Neuronal stem cell (in vitro differentiated cells): ENCODE measurements around the gene SLC10A7.
A peak's percentile ranks its signal among the peaks of the same experiment; 100 is the strongest.
"Not testable (repeated sequence)": the region's sequence is repeated elsewhere in the genome, so short reads cannot be mapped to it uniquely, and the experiment has no call there.

ENCODE experiments used
- DNase-seq: peaks from one replicate; pipeline ENCODE4 v3.0.0-alpha.2; 2013; ENCODE audit warnings: low spot score
- H2AFZ ChIP-seq: one replicate; pipeline ENCODE4 v1.6.1; 2013; ENCODE audit warnings: mild to moderate bottlenecking, low read length, inconsistent platforms
- H2AK5ac ChIP-seq: 2 replicates; pipeline ENCODE4 v1.6.1; 2013; ENCODE audit warnings: low read depth, mild to moderate bottlenecking, inconsistent platforms, low read length, moderate library complexity, mixed read lengths
- H2BK120ac ChIP-seq: 2 replicates; pipeline ENCODE4 v1.6.1; 2013; ENCODE audit warnings: low read depth, mild to moderate bottlenecking, inconsistent platforms, low read length, moderate library complexity, mixed read lengths
- H2BK12ac ChIP-seq: one replicate; pipeline ENCODE4 v1.6.1; 2013; ENCODE audit warnings: low read length, inconsistent platforms
- H2BK15ac ChIP-seq: 2 replicates; pipeline ENCODE4 v1.6.1; 2013; ENCODE audit warnings: mild to moderate bottlenecking, low read length, inconsistent platforms, mixed read lengths
- H2BK5ac ChIP-seq: one replicate; pipeline ENCODE4 v1.6.1; 2013; ENCODE audit warnings: inconsistent platforms, mild to moderate bottlenecking, low read length, moderate library complexity
- H3K14ac ChIP-seq: one replicate; pipeline ENCODE4 v1.6.1; 2013; ENCODE audit warnings: low read length, inconsistent platforms
- H3K18ac ChIP-seq: 2 replicates; pipeline ENCODE4 v1.6.1; 2013; ENCODE audit warnings: low read length, inconsistent platforms
- H3K23ac ChIP-seq: 2 replicates; pipeline ENCODE4 v1.6.1; 2013; ENCODE audit warnings: low read depth, mild to moderate bottlenecking, mixed read lengths, low read length, inconsistent platforms; ENCODE audit not compliant: poor library complexity
- H3K27ac ChIP-seq: replicated peaks from 3 replicates; pipeline ENCODE4 v1.5.1; 2013; ENCODE audit warnings: low read length, inconsistent platforms
- H3K27me3 ChIP-seq, 3 experiments: 2 replicates each; pipeline ENCODE4 v1.6.1; 2013; ENCODE audit warnings: low read length in 3 of 3, mild to moderate bottlenecking in 2 of 3, inconsistent platforms in 1 of 3, low read depth in 1 of 3, mixed read lengths in 1 of 3, moderate library complexity in 1 of 3; ENCODE audit not compliant: control insufficient read depth in 3 of 3, insufficient read depth in 3 of 3
- H3K36me3 ChIP-seq, 2 donors: replicated peaks in 1 of 2; 2 replicates each; pipeline ENCODE4 v1.6.1; 2013; ENCODE audit warnings: low read length in 2 of 2; ENCODE audit not compliant: control insufficient read depth in 2 of 2, insufficient read depth in 2 of 2
- H3K4ac ChIP-seq: 2 replicates; pipeline ENCODE4 v1.6.1; 2013; ENCODE audit warnings: inconsistent platforms, mild to moderate bottlenecking, low read length, moderate library complexity
- H3K4me1 ChIP-seq, 2 donors: 1 replicate in 1 of 2; 2 replicates in 1 of 2; pipeline ENCODE4 v1.6.1; 2013; ENCODE audit warnings: low read length in 2 of 2, low read depth in 1 of 2; ENCODE audit not compliant: control insufficient read depth in 2 of 2, insufficient read depth in 1 of 2
- H3K4me2 ChIP-seq: one replicate; pipeline ENCODE4 v1.6.1; 2013; ENCODE audit warnings: mild to moderate bottlenecking, low read length, inconsistent platforms; ENCODE audit not compliant: insufficient read depth, poor library complexity, severe bottlenecking
- H3K4me3 ChIP-seq, 2 donors: 2 replicates each; pipeline ENCODE4 v1.5.1; 2013; ENCODE audit warnings: low read length in 2 of 2, mild to moderate bottlenecking in 2 of 2, inconsistent platforms in 1 of 2, moderate library complexity in 1 of 2
- H3K79me1 ChIP-seq: one replicate; pipeline ENCODE4 v1.6.1; 2013; ENCODE audit warnings: low read depth, mild to moderate bottlenecking, inconsistent platforms, low read length, moderate library complexity
- H3K9ac ChIP-seq: one replicate; pipeline ENCODE4 v1.6.1; 2013; ENCODE audit warnings: mild to moderate bottlenecking, low read depth, low read length, inconsistent platforms; ENCODE audit not compliant: poor library complexity
- H3K9me3 ChIP-seq, 2 donors: replicated peaks in 1 of 2; 2 replicates each; pipeline versions ENCODE3 to v1.6.1; 2013; ENCODE audit warnings: low read length in 2 of 2, mild to moderate bottlenecking in 2 of 2, inconsistent platforms in 1 of 2, low read depth in 1 of 2, mixed read lengths in 1 of 2, moderate library complexity in 1 of 2; ENCODE audit not compliant: control insufficient read depth in 2 of 2, insufficient read depth in 1 of 2
- H4K8ac ChIP-seq: one replicate; pipeline ENCODE4 v1.6.1; 2013; ENCODE audit warnings: low read depth, mild to moderate bottlenecking, inconsistent platforms, low read length, moderate library complexity
- H4K91ac ChIP-seq: one replicate; pipeline ENCODE4 v1.6.1; 2013; ENCODE audit warnings: low read length, low read depth, mild to moderate bottlenecking, inconsistent platforms; ENCODE audit not compliant: poor library complexity
- WGBS, 2 donors: extraction: QIAGEN DNeasy Blood & Tissue Kit; methylation state at CpG; one replicate each; pipeline ENCODE4 v1.1.7; 2013; ENCODE audit warnings: missing lambda C conversion rate in 2 of 2, mixed read lengths in 1 of 2; ENCODE audit not compliant: insufficient read length in 2 of 2, insufficient replicate concordance in 1 of 2; ENCODE audit errors: extremely low coverage in 2 of 2; 5-methylcytosine and 5-hydroxymethylcytosine counted together

The SLC10A7 gene

GRCh38 chr4:146350114-146350513 lies 171.6 kb downstream of the SLC10A7 start:
- not testable (repeated sequence) for H3K9ac ChIP-seq, H2BK12ac ChIP-seq, H3K27me3 ChIP-seq, DNase-seq, H2AK5ac ChIP-seq, H3K23ac ChIP-seq, H4K8ac ChIP-seq, H2BK15ac ChIP-seq, H3K79me1 ChIP-seq, H2BK5ac ChIP-seq, H3K14ac ChIP-seq, H4K91ac ChIP-seq, H3K18ac ChIP-seq, H2AFZ ChIP-seq, H3K4me3 ChIP-seq, H3K36me3 ChIP-seq, H3K4ac ChIP-seq, H3K9me3 ChIP-seq, H3K27ac ChIP-seq, H2BK120ac ChIP-seq, H3K4me1 ChIP-seq, H3K4me2 ChIP-seq
- WGBS, 2 donors, result no CpG with 5 or more reads among the region's 26 CpGs

- no peak overlapping the region for H2AK5ac ChIP-seq
- DNase-seq, result no peak
- H3K4ac ChIP-seq, result no peak overlapping the region
- no peak overlapping the region for H3K9ac ChIP-seq
- no peaks in the 10 kb centered on the region for H3K27me3 ChIP-seq
- no peaks in the 10 kb centered on the region for H3K36me3 ChIP-seq
- H4K91ac ChIP-seq, result no peak overlapping the region
- H4K8ac ChIP-seq, result no peak overlapping the region
- no peak overlapping the region for H2BK5ac ChIP-seq
- no peak overlapping the region for H2BK15ac ChIP-seq
- no peaks in the 10 kb centered on the region for H3K79me1 ChIP-seq
- no peak overlapping the region for H3K18ac ChIP-seq
- H3K27ac ChIP-seq, result no peak overlapping the region
- H3K4me2 ChIP-seq, result no peak overlapping the region
- no peak overlapping the region for H2BK120ac ChIP-seq
- no peak overlapping the region for H3K23ac ChIP-seq
- H3K4me3 ChIP-seq, result no peak overlapping the region
- H2BK12ac ChIP-seq, result no peak overlapping the region
- H3K9me3 ChIP-seq, result no peaks in the 10 kb centered on the region
- H3K4me1 ChIP-seq, result peaks cover 2 to 6% of the 10 kb centered on the region in 2 donors
- no peak overlapping the region for H2AFZ ChIP-seq
- no peak overlapping the region for H3K14ac ChIP-seq
Measured at GRCh38 chr4:146349306-146349705, 172.4 kb downstream of the SLC10A7 start.

DNA sequence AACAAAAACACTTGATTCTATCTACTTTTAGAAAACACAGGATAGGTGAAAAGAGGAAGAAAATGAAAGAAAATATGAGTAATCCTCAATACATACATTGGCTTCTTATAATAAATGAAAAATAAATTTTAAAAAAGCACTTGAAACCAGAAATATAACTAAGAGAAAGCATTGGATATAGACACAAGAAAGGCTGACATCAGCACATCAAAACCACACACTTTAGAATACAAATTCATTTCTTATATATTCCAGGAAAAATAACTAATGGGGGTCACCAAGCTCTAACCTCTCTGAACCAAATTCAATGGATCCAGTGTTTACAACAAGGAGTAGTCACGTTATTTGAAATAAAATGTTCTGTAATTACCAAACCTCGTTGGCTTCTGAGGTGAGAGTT lies 173.9 kb downstream of the SLC10A7 start:
- no peak overlapping the region for H4K8ac ChIP-seq
- no peak overlapping the region for H3K4ac ChIP-seq
- H3K14ac ChIP-seq, result no peak overlapping the region
- no peak overlapping the region for H2AK5ac ChIP-seq
- H4K91ac ChIP-seq, result no peak overlapping the region
- H3K9me3 ChIP-seq, result no peaks in the 10 kb centered on the region
- H3K79me1 ChIP-seq, result no peaks in the 10 kb centered on the region
- H2BK15ac ChIP-seq, result no peak overlapping the region
- peaks cover 2 to 6% of the 10 kb centered on the region in 2 donors for H3K4me1 ChIP-seq
- no peak overlapping the region for H3K23ac ChIP-seq
- H3K4me2 ChIP-seq, result no peak overlapping the region
- no peak overlapping the region for H3K18ac ChIP-seq
- H3K36me3 ChIP-seq, result no peaks in the 10 kb centered on the region
- H2AFZ ChIP-seq, result peak overlapping the region; percentile 15
- no peak overlapping the region for H3K9ac ChIP-seq
- no peak overlapping the region for H3K4me3 ChIP-seq
- no peak overlapping the region for H2BK5ac ChIP-seq
- no peak overlapping the region for H2BK12ac ChIP-seq
- no peak overlapping the region for H2BK120ac ChIP-seq
- DNase-seq, result no peak
- WGBS, 2 donors, result no CpG with 5 or more reads among the region's 2 CpGs
- no peaks in the 10 kb centered on the region for H3K27me3 ChIP-seq
- H3K27ac ChIP-seq, result no peak overlapping the region

DNA sequence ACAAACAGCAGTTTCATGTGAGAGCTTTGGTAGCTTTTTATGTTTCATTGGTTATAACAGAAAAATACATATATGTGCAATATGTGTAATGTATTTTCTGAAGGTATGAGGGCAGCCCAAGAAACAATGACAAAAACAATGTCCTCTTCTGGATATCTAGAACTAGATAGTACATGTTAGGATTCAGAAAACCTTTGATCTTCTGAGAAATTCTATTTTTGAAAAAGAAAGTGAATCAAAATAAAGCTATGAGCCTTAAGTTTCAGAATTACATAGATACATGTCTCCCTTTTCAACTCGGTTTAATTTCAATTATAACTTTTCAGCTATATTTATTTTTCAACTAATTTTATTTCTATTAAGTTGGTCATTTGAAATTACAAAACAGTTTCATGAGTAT lies 175.5 kb downstream of the SLC10A7 start:
- no peak for DNase-seq
- no peak overlapping the region for H3K4me2 ChIP-seq
- no peak overlapping the region for H2AFZ ChIP-seq
- H2BK5ac ChIP-seq, result no peak overlapping the region
- no peak overlapping the region for H2BK15ac ChIP-seq
- no peak overlapping the region for H3K27ac ChIP-seq
- H3K36me3 ChIP-seq, result no peaks in the 10 kb centered on the region
- no peak overlapping the region for H2BK120ac ChIP-seq
- no peak overlapping the region for H3K4ac ChIP-seq
- peaks cover 2 to 6% of the 10 kb centered on the region in 2 donors for H3K4me1 ChIP-seq
- H2AK5ac ChIP-seq, result no peak overlapping the region
- H3K4me3 ChIP-seq, result no peak overlapping the region
- no peaks in the 10 kb centered on the region for H3K27me3 ChIP-seq
- no peak overlapping the region for H3K18ac ChIP-seq
- no peak overlapping the region for H3K14ac ChIP-seq
- WGBS, 2 donors, result no CpG with 5 or more reads among the region's 1 CpG
- H3K9me3 ChIP-seq, result no peaks in the 10 kb centered on the region
- no peak overlapping the region for H3K9ac ChIP-seq
- no peak overlapping the region for H3K23ac ChIP-seq
- no peaks in the 10 kb centered on the region for H3K79me1 ChIP-seq
- H4K8ac ChIP-seq, result no peak overlapping the region
- no peak overlapping the region for H4K91ac ChIP-seq
- no peak overlapping the region for H2BK12ac ChIP-seq
